Parathyroid adenoma (tissue), 2 donors: Measurements from ENCODE around the gene PHACTR2.

Source experiments
- H2AFZ ChIP-seq: fragments of 300-600 bp; sonication (generic); one replicate; pipeline ENCODE4 v1.7.0; 2017; ENCODE audit warnings: antibody characterized with exemption, mild to moderate bottlenecking
- H3K27ac ChIP-seq: fragments of 300-600 bp; sonication (generic); one replicate; pipeline ENCODE4 v1.7.0; 2017
- H3K27me3 ChIP-seq: fragments of 300-600 bp; sonication (generic); one replicate; pipeline ENCODE4 v1.7.0; 2017; ENCODE audit warnings: low read length; ENCODE audit not compliant: control insufficient read depth, insufficient read depth
- H3K36me3 ChIP-seq: fragments of 300-600 bp; sonication (generic); one replicate; pipeline ENCODE4 v1.7.0; 2017; ENCODE audit warnings: low read length; ENCODE audit not compliant: control insufficient read depth, insufficient read depth
- H3K4me1 ChIP-seq: fragments of 300-600 bp; sonication (generic); one replicate; pipeline ENCODE4 v1.7.0; 2017; ENCODE audit warnings: control low read depth
- H3K4me2 ChIP-seq: fragments of 300-600 bp; sonication (generic); one replicate; pipeline ENCODE4 v1.7.0; 2017; ENCODE audit warnings: low read length
- H3K4me3 ChIP-seq: fragments of 300-600 bp; sonication (generic); one replicate; pipeline ENCODE4 v1.7.0; 2017; ENCODE audit warnings: low read depth, low read length
- H3K79me2 ChIP-seq: fragments of 300-600 bp; sonication (generic); one replicate; pipeline ENCODE4 v1.7.0; 2017; ENCODE audit warnings: control low read depth
- H3K9ac ChIP-seq: fragments of 300-600 bp; sonication (generic); one replicate; pipeline ENCODE4 v1.7.0; 2017; ENCODE audit warnings: mild to moderate bottlenecking
- H3K9me3 ChIP-seq: fragments of 300-600 bp; sonication (generic); one replicate; pipeline ENCODE4 v1.7.0; 2017; ENCODE audit warnings: low read length; ENCODE audit not compliant: control insufficient read depth
- TF ChIP-seq, protein P1 (sequence below): fragments of 300-600 bp; sonication (generic); IDR thresholded peaks from one replicate; pipeline ENCODE4 v1.7.0; 2017; ENCODE audit warnings: antibody characterized with exemption, mild to moderate bottlenecking
- donor health status: primary hyperparathyroidism.

The PHACTR2 gene

DNA sequence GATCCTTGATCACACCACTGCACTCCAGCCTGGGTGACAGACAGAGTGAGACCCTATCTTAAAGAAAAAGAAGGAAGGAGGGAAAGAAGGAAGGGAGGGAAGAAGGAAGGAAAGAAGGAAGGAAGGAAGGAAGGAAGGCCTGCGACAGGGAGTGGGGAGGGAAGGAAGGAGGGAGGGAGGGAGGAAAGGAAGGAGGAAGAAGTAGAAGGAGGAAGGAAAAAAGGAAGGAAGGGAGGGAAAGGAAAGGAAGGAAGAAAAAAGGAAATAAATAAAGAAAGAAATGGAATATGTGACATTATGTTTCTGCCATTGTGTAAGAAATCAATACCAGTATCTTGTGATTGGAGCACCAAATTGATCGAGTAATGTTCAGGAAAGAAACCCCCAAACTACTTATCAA lies 16.2 kb downstream of the PHACTR2 start:
- Histone ChIP-seq H3K9me3 (no peaks in the 10 kb centered on the region), H3K4me3 (no peak overlapping the region), H3K36me3 (no peaks in the 10 kb centered on the region), H2AFZ (no peak overlapping the region), H3K79me2 (peaks cover 39% of the 10 kb centered on the region), H3K4me2 (no peak overlapping the region), H3K27ac (no peak overlapping the region), H3K27me3 (no peaks in the 10 kb centered on the region), H3K9ac (no peak overlapping the region), H3K4me1 (peaks cover 12% of the 10 kb centered on the region)
- TF ChIP-seq, protein P1, sequence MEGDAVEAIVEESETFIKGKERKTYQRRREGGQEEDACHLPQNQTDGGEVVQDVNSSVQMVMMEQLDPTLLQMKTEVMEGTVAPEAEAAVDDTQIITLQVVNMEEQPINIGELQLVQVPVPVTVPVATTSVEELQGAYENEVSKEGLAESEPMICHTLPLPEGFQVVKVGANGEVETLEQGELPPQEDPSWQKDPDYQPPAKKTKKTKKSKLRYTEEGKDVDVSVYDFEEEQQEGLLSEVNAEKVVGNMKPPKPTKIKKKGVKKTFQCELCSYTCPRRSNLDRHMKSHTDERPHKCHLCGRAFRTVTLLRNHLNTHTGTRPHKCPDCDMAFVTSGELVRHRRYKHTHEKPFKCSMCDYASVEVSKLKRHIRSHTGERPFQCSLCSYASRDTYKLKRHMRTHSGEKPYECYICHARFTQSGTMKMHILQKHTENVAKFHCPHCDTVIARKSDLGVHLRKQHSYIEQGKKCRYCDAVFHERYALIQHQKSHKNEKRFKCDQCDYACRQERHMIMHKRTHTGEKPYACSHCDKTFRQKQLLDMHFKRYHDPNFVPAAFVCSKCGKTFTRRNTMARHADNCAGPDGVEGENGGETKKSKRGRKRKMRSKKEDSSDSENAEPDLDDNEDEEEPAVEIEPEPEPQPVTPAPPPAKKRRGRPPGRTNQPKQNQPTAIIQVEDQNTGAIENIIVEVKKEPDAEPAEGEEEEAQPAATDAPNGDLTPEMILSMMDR, result no peak

DNA sequence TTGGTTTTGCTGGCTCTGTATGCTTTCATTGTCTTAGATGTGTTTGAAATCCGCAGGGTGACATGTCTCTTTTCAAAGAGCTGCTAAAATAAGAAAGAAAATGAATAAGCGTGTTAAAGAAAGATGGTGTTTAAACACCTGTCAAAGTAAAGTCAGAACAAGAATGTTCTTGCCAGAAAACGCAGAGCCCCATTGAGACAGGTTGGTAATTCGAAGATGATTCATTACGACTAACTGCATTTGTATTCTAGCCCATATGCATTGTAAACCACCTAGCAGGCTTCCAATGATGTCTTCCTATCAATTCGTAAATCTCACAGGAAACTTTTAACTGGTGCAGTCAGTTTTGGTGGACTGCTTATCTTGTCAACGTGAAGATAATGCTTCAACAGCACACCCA lies 16.8 kb downstream of the PHACTR2 start:
- Histone ChIP-seq H2AFZ (no peak overlapping the region), H3K27ac (no peak overlapping the region), H3K4me2 (no peak overlapping the region), H3K4me3 (no peak overlapping the region), H3K79me2 (peaks cover 41% of the 10 kb centered on the region), H3K4me1 (peaks cover 12% of the 10 kb centered on the region), H3K9ac (no peak overlapping the region), H3K36me3 (no peaks in the 10 kb centered on the region), H3K9me3 (no peaks in the 10 kb centered on the region), H3K27me3 (no peaks in the 10 kb centered on the region)
- TF ChIP-seq, protein P1, result no peak

GRCh38 chr6:143695130-143695968 lies 17.6 kb downstream of the PHACTR2 start:
- H3K9ac ChIP-seq, result no peak overlapping the region
- H3K4me2 ChIP-seq, result no peak overlapping the region
- peaks cover 12% of the 10 kb centered on the region for H3K4me1 ChIP-seq
- H2AFZ ChIP-seq, result no peak overlapping the region
- no peaks in the 10 kb centered on the region for H3K36me3 ChIP-seq
- peaks cover 39% of the 10 kb centered on the region for H3K79me2 ChIP-seq
- no peak overlapping the region for H3K27ac ChIP-seq
- H3K27me3 ChIP-seq, result no peaks in the 10 kb centered on the region
- no peak overlapping the region for H3K4me3 ChIP-seq
- no peaks in the 10 kb centered on the region for H3K9me3 ChIP-seq
- TF ChIP-seq, protein P1, result no peak

DNA sequence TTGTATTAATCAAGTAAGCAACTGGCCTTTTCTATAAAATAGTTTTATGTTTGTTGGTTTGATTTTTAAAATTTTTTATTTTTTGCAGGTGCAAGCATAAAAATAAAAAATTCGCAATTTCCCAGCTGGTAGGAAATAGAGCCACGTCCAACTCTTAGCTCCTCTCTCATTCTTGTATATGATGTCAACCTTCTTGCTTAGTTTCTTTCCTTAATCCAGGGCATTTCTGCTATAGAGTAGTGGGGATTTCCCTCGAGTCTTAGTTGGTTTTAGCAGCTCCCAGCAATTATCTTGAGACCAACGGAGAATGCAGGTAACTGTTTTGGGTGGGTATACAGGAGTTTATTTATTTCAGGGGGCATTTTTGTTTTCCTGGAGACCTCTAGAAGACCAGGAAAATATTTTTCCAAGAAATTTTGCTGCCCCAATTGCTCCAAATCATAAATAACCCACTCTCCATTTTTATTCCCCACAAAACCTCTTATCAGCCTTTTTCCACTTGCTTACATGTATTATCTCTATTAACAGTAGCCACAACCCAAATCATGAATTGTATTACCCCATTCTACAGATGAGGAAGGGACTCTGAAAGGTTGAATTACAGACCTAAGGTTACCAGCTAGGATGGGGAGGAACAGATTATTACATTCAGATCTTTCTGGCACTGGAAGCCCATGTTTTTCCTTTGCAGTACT lies 18.4 kb downstream of the PHACTR2 start:
- peaks cover 37% of the 10 kb centered on the region for H3K79me2 ChIP-seq
- peaks cover 14% of the 10 kb centered on the region for H3K4me1 ChIP-seq
- no peaks in the 10 kb centered on the region for H3K36me3 ChIP-seq
- no peak overlapping the region for H2AFZ ChIP-seq
- no peak overlapping the region for H3K9ac ChIP-seq
- no peaks in the 10 kb centered on the region for H3K27me3 ChIP-seq
- no peak overlapping the region for H3K4me3 ChIP-seq
- no peak overlapping the region for H3K27ac ChIP-seq
- no peaks in the 10 kb centered on the region for H3K9me3 ChIP-seq
- TF ChIP-seq, protein P1, result no peak
- H3K4me2 ChIP-seq, result no peak overlapping the region
